Neuronal stem cell (in vitro differentiated cells): Measurements from ENCODE around the gene GOLGA8K.
"Not testable (repeated sequence)": the region's sequence is repeated elsewhere in the genome, so short reads cannot be mapped to it uniquely, and the experiment has no call there.

Experiments
- DNase-seq: peaks from one replicate; pipeline ENCODE4 v3.0.0-alpha.2; 2013; ENCODE audit warnings: low spot score
- H2AFZ ChIP-seq: one replicate; pipeline ENCODE4 v1.6.1; 2013; ENCODE audit warnings: mild to moderate bottlenecking, low read length, inconsistent platforms
- H2AK5ac ChIP-seq: 2 replicates; pipeline ENCODE4 v1.6.1; 2013; ENCODE audit warnings: low read depth, mild to moderate bottlenecking, inconsistent platforms, low read length, moderate library complexity, mixed read lengths
- H2BK120ac ChIP-seq: 2 replicates; pipeline ENCODE4 v1.6.1; 2013; ENCODE audit warnings: low read depth, mild to moderate bottlenecking, inconsistent platforms, low read length, moderate library complexity, mixed read lengths
- H2BK12ac ChIP-seq: one replicate; pipeline ENCODE4 v1.6.1; 2013; ENCODE audit warnings: low read length, inconsistent platforms
- H2BK15ac ChIP-seq: 2 replicates; pipeline ENCODE4 v1.6.1; 2013; ENCODE audit warnings: mild to moderate bottlenecking, low read length, inconsistent platforms, mixed read lengths
- H2BK5ac ChIP-seq: one replicate; pipeline ENCODE4 v1.6.1; 2013; ENCODE audit warnings: inconsistent platforms, mild to moderate bottlenecking, low read length, moderate library complexity
- H3K14ac ChIP-seq: one replicate; pipeline ENCODE4 v1.6.1; 2013; ENCODE audit warnings: low read length, inconsistent platforms
- H3K18ac ChIP-seq: 2 replicates; pipeline ENCODE4 v1.6.1; 2013; ENCODE audit warnings: low read length, inconsistent platforms
- H3K23ac ChIP-seq: 2 replicates; pipeline ENCODE4 v1.6.1; 2013; ENCODE audit warnings: low read depth, mild to moderate bottlenecking, mixed read lengths, low read length, inconsistent platforms; ENCODE audit not compliant: poor library complexity
- H3K27ac ChIP-seq: replicated peaks from 3 replicates; pipeline ENCODE4 v1.5.1; 2013; ENCODE audit warnings: low read length, inconsistent platforms
- H3K27me3 ChIP-seq, 3 experiments: 2 replicates each; pipeline ENCODE4 v1.6.1; 2013; ENCODE audit warnings: low read length in 3 of 3, mild to moderate bottlenecking in 2 of 3, inconsistent platforms in 1 of 3, low read depth in 1 of 3, mixed read lengths in 1 of 3, moderate library complexity in 1 of 3; ENCODE audit not compliant: control insufficient read depth in 3 of 3, insufficient read depth in 3 of 3
- H3K36me3 ChIP-seq, 2 donors: replicated peaks in 1 of 2; 2 replicates each; pipeline ENCODE4 v1.6.1; 2013; ENCODE audit warnings: low read length in 2 of 2; ENCODE audit not compliant: control insufficient read depth in 2 of 2, insufficient read depth in 2 of 2
- H3K4ac ChIP-seq: 2 replicates; pipeline ENCODE4 v1.6.1; 2013; ENCODE audit warnings: inconsistent platforms, mild to moderate bottlenecking, low read length, moderate library complexity
- H3K4me1 ChIP-seq, 2 donors: 1 replicate in 1 of 2; 2 replicates in 1 of 2; pipeline ENCODE4 v1.6.1; 2013; ENCODE audit warnings: low read length in 2 of 2, low read depth in 1 of 2; ENCODE audit not compliant: control insufficient read depth in 2 of 2, insufficient read depth in 1 of 2
- H3K4me2 ChIP-seq: one replicate; pipeline ENCODE4 v1.6.1; 2013; ENCODE audit warnings: mild to moderate bottlenecking, low read length, inconsistent platforms; ENCODE audit not compliant: insufficient read depth, poor library complexity, severe bottlenecking
- H3K4me3 ChIP-seq, 2 donors: 2 replicates each; pipeline ENCODE4 v1.5.1; 2013; ENCODE audit warnings: low read length in 2 of 2, mild to moderate bottlenecking in 2 of 2, inconsistent platforms in 1 of 2, moderate library complexity in 1 of 2
- H3K79me1 ChIP-seq: one replicate; pipeline ENCODE4 v1.6.1; 2013; ENCODE audit warnings: low read depth, mild to moderate bottlenecking, inconsistent platforms, low read length, moderate library complexity
- H3K9ac ChIP-seq: one replicate; pipeline ENCODE4 v1.6.1; 2013; ENCODE audit warnings: mild to moderate bottlenecking, low read depth, low read length, inconsistent platforms; ENCODE audit not compliant: poor library complexity
- H3K9me3 ChIP-seq, 2 donors: replicated peaks in 1 of 2; 2 replicates each; pipeline versions ENCODE3 to v1.6.1; 2013; ENCODE audit warnings: low read length in 2 of 2, mild to moderate bottlenecking in 2 of 2, inconsistent platforms in 1 of 2, low read depth in 1 of 2, mixed read lengths in 1 of 2, moderate library complexity in 1 of 2; ENCODE audit not compliant: control insufficient read depth in 2 of 2, insufficient read depth in 1 of 2
- H4K8ac ChIP-seq: one replicate; pipeline ENCODE4 v1.6.1; 2013; ENCODE audit warnings: low read depth, mild to moderate bottlenecking, inconsistent platforms, low read length, moderate library complexity
- H4K91ac ChIP-seq: one replicate; pipeline ENCODE4 v1.6.1; 2013; ENCODE audit warnings: low read length, low read depth, mild to moderate bottlenecking, inconsistent platforms; ENCODE audit not compliant: poor library complexity
- WGBS, 2 donors: extraction: QIAGEN DNeasy Blood & Tissue Kit; methylation state at CpG; one replicate each; pipeline ENCODE4 v1.1.7; 2013; ENCODE audit warnings: missing lambda C conversion rate in 2 of 2, mixed read lengths in 1 of 2; ENCODE audit not compliant: insufficient read length in 2 of 2, insufficient replicate concordance in 1 of 2; ENCODE audit errors: extremely low coverage in 2 of 2; 5-methylcytosine and 5-hydroxymethylcytosine counted together

Gene GOLGA8K

DNA sequence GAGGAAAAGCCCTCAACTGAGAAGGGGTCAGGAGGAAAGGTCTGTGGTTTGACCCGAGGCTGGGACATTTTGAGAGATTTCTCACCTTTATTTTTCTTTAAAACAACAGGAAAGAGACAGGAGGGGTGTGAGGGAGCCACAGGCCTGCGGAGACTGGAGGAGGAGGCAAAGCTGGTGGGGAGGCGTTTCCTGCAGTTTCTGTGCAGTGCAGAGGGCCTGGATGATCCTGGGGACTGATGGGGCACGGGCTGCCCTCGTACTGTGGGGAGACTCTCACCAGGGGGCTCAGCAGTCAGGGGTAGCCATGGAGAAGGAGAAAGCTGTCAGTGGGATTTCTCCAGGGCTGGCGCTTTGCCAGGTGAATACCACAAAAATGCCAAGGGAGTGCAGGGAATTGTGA is 29.4 kb downstream of the GOLGA8K start:
- not testable (repeated sequence) for H3K27ac ChIP-seq, H3K4ac ChIP-seq, H3K14ac ChIP-seq, H3K18ac ChIP-seq, H3K23ac ChIP-seq, H3K36me3 ChIP-seq, DNase-seq, H3K9me3 ChIP-seq, H2BK15ac ChIP-seq, H2BK5ac ChIP-seq, H4K8ac ChIP-seq, H2AK5ac ChIP-seq, H2AFZ ChIP-seq, H3K4me1 ChIP-seq, H3K9ac ChIP-seq, H2BK12ac ChIP-seq, H2BK120ac ChIP-seq, H3K27me3 ChIP-seq, H3K4me2 ChIP-seq, H3K79me1 ChIP-seq, H4K91ac ChIP-seq, H3K4me3 ChIP-seq
- WGBS, 2 donors, result no CpG with 5 or more reads among the region's 6 CpGs

DNA sequence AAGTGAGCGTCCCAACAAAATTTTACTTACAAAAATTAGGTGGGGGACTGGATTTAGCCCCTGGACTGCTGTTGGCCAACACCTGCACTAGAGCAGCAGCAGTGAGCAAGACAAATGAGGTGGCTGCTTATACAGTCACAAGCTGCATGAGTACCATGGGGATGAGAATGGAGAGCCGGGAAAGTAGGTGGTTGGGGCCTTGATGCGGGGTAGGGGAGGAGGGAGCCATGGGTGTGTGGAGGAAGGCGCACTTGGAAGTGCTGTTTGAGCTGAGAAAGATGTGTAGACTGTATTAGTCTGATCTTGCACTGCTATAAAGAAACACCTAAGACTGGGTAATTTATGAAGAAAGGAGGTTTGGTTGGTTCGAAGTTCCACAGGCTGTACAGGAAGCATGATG is 31.0 kb downstream of the GOLGA8K start:
- not testable (repeated sequence) for DNase-seq, H3K4me3 ChIP-seq, H2BK12ac ChIP-seq, H3K36me3 ChIP-seq, H3K27ac ChIP-seq, H2BK120ac ChIP-seq, H3K9ac ChIP-seq, H3K4ac ChIP-seq, H2BK5ac ChIP-seq, H3K27me3 ChIP-seq, H3K9me3 ChIP-seq, H3K18ac ChIP-seq, H3K23ac ChIP-seq, H4K91ac ChIP-seq, H3K79me1 ChIP-seq, H3K4me1 ChIP-seq, H2AFZ ChIP-seq, H3K4me2 ChIP-seq, H4K8ac ChIP-seq, H3K14ac ChIP-seq, H2AK5ac ChIP-seq, H2BK15ac ChIP-seq
- WGBS, 2 donors, result no CpG with 5 or more reads among the region's 5 CpGs

DNA sequence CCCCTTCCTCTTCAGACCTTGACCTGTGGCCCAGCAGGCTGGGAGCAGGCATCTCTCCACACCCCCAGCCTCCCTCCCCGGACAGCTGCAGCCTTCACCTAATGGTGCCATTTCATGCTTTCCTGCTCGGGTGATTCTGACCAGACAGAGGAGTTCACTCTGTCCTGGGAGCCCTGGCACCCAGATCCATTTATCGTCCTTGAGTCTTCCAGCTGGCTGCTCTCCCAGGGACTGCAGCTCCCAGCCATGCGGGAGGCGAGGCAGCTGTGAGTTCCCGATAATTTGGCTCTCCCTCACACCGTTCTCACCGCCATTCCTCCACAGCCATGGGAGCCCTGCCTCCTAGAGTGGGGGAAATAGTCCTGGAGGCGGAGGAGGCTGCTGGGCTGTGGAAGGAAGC is 32.6 kb downstream of the GOLGA8K start:
- H3K18ac ChIP-seq, H3K79me1 ChIP-seq, H3K9me3 ChIP-seq, H2BK15ac ChIP-seq, H3K23ac ChIP-seq, H2BK12ac ChIP-seq, H3K4me3 ChIP-seq, H3K14ac ChIP-seq, H3K36me3 ChIP-seq, H3K27me3 ChIP-seq, H2BK120ac ChIP-seq, H3K27ac ChIP-seq, H3K9ac ChIP-seq, H2AK5ac ChIP-seq, DNase-seq, H4K91ac ChIP-seq, H2BK5ac ChIP-seq, H2AFZ ChIP-seq, H4K8ac ChIP-seq, H3K4me1 ChIP-seq, H3K4ac ChIP-seq, H3K4me2 ChIP-seq: not testable (repeated sequence)
- no CpG with 5 or more reads among the region's 9 CpGs for WGBS, 2 donors

DNA sequence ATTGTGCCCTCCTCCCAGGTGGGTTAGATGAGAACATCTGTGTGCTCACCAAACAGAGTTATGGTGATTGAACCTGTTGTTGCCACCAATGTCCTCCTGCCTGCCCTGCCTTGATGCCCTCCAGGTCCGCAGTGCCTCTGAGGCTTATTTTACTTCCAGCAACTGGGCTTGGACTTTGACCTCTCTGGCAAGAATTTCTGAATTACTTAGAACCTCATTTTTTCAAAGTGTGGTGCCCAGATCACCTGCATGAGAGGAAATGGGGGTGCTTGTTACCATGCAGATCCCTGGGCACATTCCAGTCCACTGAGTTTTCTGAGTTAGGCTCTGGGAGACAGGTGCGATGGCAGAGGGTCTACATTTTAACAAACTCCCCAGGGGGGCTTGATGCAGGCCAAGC is 33.0 kb downstream of the GOLGA8K start:
- not testable (repeated sequence) for H3K18ac ChIP-seq, H3K4me1 ChIP-seq, H3K79me1 ChIP-seq, H3K14ac ChIP-seq, H3K23ac ChIP-seq, H3K36me3 ChIP-seq, H3K27me3 ChIP-seq, H3K4me3 ChIP-seq, H3K4me2 ChIP-seq, H2BK5ac ChIP-seq, H4K8ac ChIP-seq, H2BK15ac ChIP-seq, H4K91ac ChIP-seq, H2BK120ac ChIP-seq, DNase-seq, H3K4ac ChIP-seq, H3K27ac ChIP-seq, H2AK5ac ChIP-seq, H2AFZ ChIP-seq, H3K9me3 ChIP-seq, H3K9ac ChIP-seq, H2BK12ac ChIP-seq
- WGBS, 2 donors, result no CpG with 5 or more reads among the region's 2 CpGs
